H9 (cell line): ENCODE results near the gene KLHL7. TPM values are rescaled to one million over a fixed set of nuclear protein-coding genes. Genes with fewer than 3 reads are reported as not detected.

Experiments
- DNase-seq: peaks from one replicate; pipeline ENCODE4 v3.0.0-alpha.2; 2017
- H2AFZ ChIP-seq: one replicate; pipeline ENCODE4 v1.6.1; 2013; ENCODE audit warnings: mild to moderate bottlenecking, low read length, control low read depth, moderate library complexity
- H2AK5ac ChIP-seq: 2 replicates; pipeline ENCODE4 v1.6.1; 2013; ENCODE audit warnings: low read length, control low read depth, mixed read lengths; ENCODE audit not compliant: insufficient read length
- H2BK120ac ChIP-seq: one replicate; pipeline ENCODE4 v1.6.1; 2013; ENCODE audit warnings: low read depth, mild to moderate bottlenecking, low read length, control low read depth, inconsistent platforms; ENCODE audit not compliant: poor library complexity, severe bottlenecking
- H2BK12ac ChIP-seq: 2 replicates; pipeline ENCODE4 v1.6.1; 2013; ENCODE audit warnings: low read length, control low read depth, mixed read lengths, low read depth; ENCODE audit not compliant: insufficient read length
- H2BK15ac ChIP-seq: 2 replicates; pipeline ENCODE4 v1.6.1; 2013; ENCODE audit warnings: low read depth, low read length, control low read depth
- H2BK20ac ChIP-seq: one replicate; pipeline ENCODE4 v1.6.1; 2013; ENCODE audit warnings: low read depth, mild to moderate bottlenecking, low read length, control low read depth, inconsistent platforms; ENCODE audit not compliant: poor library complexity, severe bottlenecking
- H2BK5ac ChIP-seq: 2 replicates; pipeline ENCODE4 v1.6.1; 2013; ENCODE audit warnings: low read length, control low read depth, mixed read lengths; ENCODE audit not compliant: insufficient read length
- H3K14ac ChIP-seq: 2 replicates; pipeline ENCODE4 v1.6.1; 2013; ENCODE audit warnings: low read length, control low read depth; ENCODE audit not compliant: insufficient read depth
- H3K18ac ChIP-seq: 2 replicates; pipeline ENCODE4 v1.6.1; 2013; ENCODE audit warnings: low read depth, mild to moderate bottlenecking, mixed read lengths, low read length, control low read depth; ENCODE audit not compliant: insufficient read length
- H3K23ac ChIP-seq: 2 replicates; pipeline ENCODE4 v1.6.1; 2013; ENCODE audit warnings: low read length, control low read depth, mixed read lengths, low read depth; ENCODE audit not compliant: insufficient read length
- H3K23me2 ChIP-seq: 2 replicates; pipeline ENCODE4 v1.6.1; 2013; ENCODE audit warnings: low read depth, mild to moderate bottlenecking, mixed read lengths, low read length, control low read depth; ENCODE audit not compliant: insufficient read length, poor library complexity, severe bottlenecking
- H3K27ac ChIP-seq: 2 replicates; pipeline ENCODE4 v1.5.1; 2013; ENCODE audit warnings: low read length, control low read depth, mixed read lengths, low read depth; ENCODE audit not compliant: insufficient read length
- H3K27me3 ChIP-seq: 2 replicates; pipeline ENCODE4 v1.6.1; 2013; ENCODE audit warnings: low read length, control low read depth, inconsistent platforms; ENCODE audit not compliant: insufficient read depth
- H3K4ac ChIP-seq: 2 replicates; pipeline ENCODE4 v1.6.1; 2013; ENCODE audit warnings: low read depth, mild to moderate bottlenecking, control low read depth, inconsistent platforms, low read length, moderate library complexity
- H3K4me1 ChIP-seq: 2 replicates; pipeline ENCODE4 v1.6.1; 2013; ENCODE audit warnings: low read length, control low read depth, inconsistent platforms; ENCODE audit not compliant: insufficient read depth
- H3K4me2 ChIP-seq: 2 replicates; pipeline ENCODE4 v1.6.1; 2013; ENCODE audit warnings: low read length, control low read depth, mixed read lengths; ENCODE audit not compliant: insufficient read length, insufficient read depth
- H3K56ac ChIP-seq: 2 replicates; pipeline ENCODE4 v1.6.1; 2013; ENCODE audit warnings: low read depth, mild to moderate bottlenecking, mixed read lengths, low read length, control low read depth; ENCODE audit not compliant: insufficient read length
- H3K79me1 ChIP-seq: 2 replicates; pipeline ENCODE4 v1.6.1; 2013; ENCODE audit warnings: low read depth, mild to moderate bottlenecking, moderate library complexity, low read length, control low read depth, inconsistent platforms; ENCODE audit not compliant: insufficient read depth, poor library complexity, severe bottlenecking
- H3K79me2 ChIP-seq: 2 replicates; pipeline ENCODE4 v1.6.1; 2013; ENCODE audit warnings: low read length, control low read depth, inconsistent platforms; ENCODE audit not compliant: insufficient read depth
- H3K9ac ChIP-seq: 2 replicates; pipeline ENCODE4 v1.6.1; 2013; ENCODE audit warnings: low read length, control low read depth, mixed read lengths; ENCODE audit not compliant: insufficient read length; ENCODE audit errors: extremely low read depth
- H3K9me3 ChIP-seq: one replicate; pipeline ENCODE4 v1.6.1; 2013; ENCODE audit warnings: low read depth, low read length, inconsistent platforms; ENCODE audit not compliant: control insufficient read depth
- H3T11ph ChIP-seq: one replicate; pipeline ENCODE4 v1.6.1; 2013; ENCODE audit warnings: mild to moderate bottlenecking, low read length, control low read depth, inconsistent platforms
- H4K20me1 ChIP-seq: one replicate; pipeline ENCODE4 v1.6.1; 2013; ENCODE audit not compliant: control insufficient read depth, insufficient read length, insufficient read depth
- H4K5ac ChIP-seq: 2 replicates; pipeline ENCODE4 v1.6.1; 2013; ENCODE audit warnings: low read depth, mild to moderate bottlenecking, mixed read lengths, low read length, control low read depth; ENCODE audit not compliant: insufficient read length
- H4K8ac ChIP-seq: replicated peaks from 2 replicates; pipeline ENCODE4 v1.6.1; 2013; ENCODE audit warnings: low read length, control low read depth, mixed read lengths, low read depth; ENCODE audit not compliant: insufficient read length
- H4K91ac ChIP-seq: 2 replicates; pipeline ENCODE4 v1.6.1; 2013; ENCODE audit warnings: low read depth, mild to moderate bottlenecking, moderate library complexity, mixed read lengths, low read length, control low read depth; ENCODE audit not compliant: insufficient read length
- H3K27ac Mint-ChIP-seq, 3 experiments: 2 replicates in 2 of 3; 3 replicates in 1 of 3; pipeline ENCODE4 v1.8.0; 2020 to 2021; ENCODE audit warnings: mixed read lengths in 3 of 3, mild to moderate bottlenecking in 1 of 3, moderate library complexity in 1 of 3
- H3K27me3 Mint-ChIP-seq: 2 replicates; pipeline ENCODE4 v1.8.0; 2021; ENCODE audit warnings: low read depth, mild to moderate bottlenecking, moderate library complexity, mixed read lengths
- H3K36me3 Mint-ChIP-seq, 3 experiments: 2 replicates in 2 of 3; 3 replicates in 1 of 3; pipeline ENCODE4 v1.8.0; 2020 to 2021; ENCODE audit warnings: low read depth in 3 of 3, mixed read lengths in 3 of 3; ENCODE audit not compliant: insufficient read depth in 1 of 3
- H3K4me1 Mint-ChIP-seq, 2 experiments: 2 replicates each; pipeline ENCODE4 v1.8.0; 2020; ENCODE audit warnings: mixed read lengths in 2 of 2
- H3K4me3 Mint-ChIP-seq, 2 experiments: 2 replicates in 1 of 2; 3 replicates in 1 of 2; pipeline ENCODE4 v1.8.0; 2020 to 2021; ENCODE audit warnings: mild to moderate bottlenecking in 2 of 2, mixed read lengths in 2 of 2, moderate library complexity in 1 of 2
- H3K9me3 Mint-ChIP-seq, 2 experiments: 2 replicates in 1 of 2; 3 replicates in 1 of 2; pipeline ENCODE4 v1.8.0; 2020; ENCODE audit warnings: mild to moderate bottlenecking in 2 of 2, mixed read lengths in 2 of 2, moderate library complexity in 1 of 2
- CTCF ChIP-seq: fragments of 200-600 bp; sonication (generic); conservative IDR thresholded peaks from 3 replicates; pipeline ENCODE4 v1.8.0; 2021; ENCODE audit warnings: antibody characterized with exemption, mild to moderate bottlenecking
- WGBS: extraction: QIAGEN DNeasy Blood & Tissue Kit; methylation state at CpG from one replicate; pipeline ENCODE4 v1.1.7; 2013; ENCODE audit warnings: missing lambda C conversion rate, low lambda C conversion rate, mixed read lengths; ENCODE audit not compliant: insufficient read length; ENCODE audit errors: extremely low coverage; 5-methylcytosine and 5-hydroxymethylcytosine counted together
- total RNA-seq: library from RNA; stranded (reverse); gene quantifications from 2 replicates; pipeline ENCODE4 v1.2.1, GENCODE V29; 2021

Gene KLHL7
- total RNA-seq, 1 experiment from 2014 or later, result 56.7 TPM

- Histone ChIP-seq H3K79me1 (peaks cover 6% of the 10 kb centered on the region), H2BK5ac (no peak overlapping the region), H3K18ac (no peak overlapping the region), H3K14ac (no peak overlapping the region), H3K4ac (no peak overlapping the region), H2BK20ac (no peak overlapping the region), H2BK15ac (no peak overlapping the region), H4K8ac (no peak overlapping the region), H3T11ph (no peak overlapping the region), H2AK5ac (no peak overlapping the region), H3K79me2 (peaks cover 15% of the 10 kb centered on the region; the same call in 1 of the 2 replicates), H3K27me3 (no peaks in the 10 kb centered on the region), H3K9ac (no peak overlapping the region), H2BK12ac (no peak overlapping the region), H3K9me3 (no peaks in the 10 kb centered on the region), H3K56ac (no peak overlapping the region), H3K23me2 (no peaks in the 10 kb centered on the region), H3K23ac (no peak overlapping the region), H2AFZ (no peak overlapping the region), H3K4me2 (no peak overlapping the region), H3K27ac (no peak overlapping the region), H4K91ac (no peak overlapping the region), H3K4me1 (peaks cover 10% of the 10 kb centered on the region), H4K5ac (no peak overlapping the region), H2BK120ac (no peak overlapping the region), H4K20me1 (no peaks in the 10 kb centered on the region)
- no peaks in the 10 kb centered on the region for H3K27me3 Mint-ChIP-seq
- peaks cover 40 to 45% of the 10 kb centered on the region in 2 experiments for H3K4me1 Mint-ChIP-seq
- peak overlapping the region in 1 of 3 experiments; percentile 62; a peak in 1 of 7 replicates for H3K27ac Mint-ChIP-seq
- H3K4me3 Mint-ChIP-seq, result no peak overlapping the region
- H3K9me3 Mint-ChIP-seq, result no peaks in the 10 kb centered on the region
- H3K36me3 Mint-ChIP-seq, result peaks cover 13 to 26% (median 15%) of the 10 kb centered on the region in 3 experiments; a peak in 6 of 7 replicates
- DNase-seq, result no peak
- WGBS, result no CpG with 5 or more reads among the region's 4 CpGs
- TF ChIP-seq CTCF, result no peak
Measured at GRCh38 chr7:23120106-23120505, 14.5 kb downstream of the KLHL7 start.
